Measurements from ENCODE around the gene TAS2R40.

- TF ChIP-seq CTCF (IDR thresholded peaks at IDR 0.05): no peak
- TF ChIP-seq REST (IDR thresholded peaks at IDR 0.05; ENCODE audit: low read depth, low read length): no peak
- no peak for TF ChIP-seq EZH2phosphoT487 (IDR thresholded peaks at IDR 0.05; ENCODE audit: borderline replicate concordance, low read depth)
- 0 out of 4 replicates have a peak, but pooled peaks of 1 of the 2 experiments have one; percentile 7 for TF ChIP-seq EP300 (IDR thresholded peaks at IDR 0.05; ENCODE audit: borderline replicate concordance in 1 of 2, low read depth in 1 of 2, low read length in 1 of 2)
- TF ChIP-seq MEF2A (IDR thresholded peaks at IDR 0.05; ENCODE audit: borderline replicate concordance, low read depth): no peak
- no peak for TF ChIP-seq MAX (IDR thresholded peaks at IDR 0.05; ENCODE audit: low read depth)
- TF ChIP-seq POLR2AphosphoS5 (IDR thresholded peaks at IDR 0.05; ENCODE audit: low read depth, low read length): no peak
- no peak for TF ChIP-seq FOXM1 (IDR thresholded peaks at IDR 0.05; ENCODE audit: low read depth)
- no peak for TF ChIP-seq SIN3A (IDR thresholded peaks at IDR 0.05; ENCODE audit: borderline replicate concordance, low read depth, low read length)
- no peak for TF ChIP-seq TCF12 (IDR thresholded peaks at IDR 0.05)
- no peak for TF ChIP-seq JUND (IDR thresholded peaks at IDR 0.05)
Measured at GRCh38 chr7:143239813-143240212, 18.0 kb downstream of the TAS2R40 start.

Data from SK-N-SH (cell line).